Liver (tissue), 9 donors: Measurements from ENCODE around the gene R3HCC1L. TPM values are rescaled to one million over a fixed set of nuclear protein-coding genes. Genes with fewer than 3 reads are reported as not detected.

Experiments used
- DNase-seq: peaks from one replicate; pipeline ENCODE4 v3.0.0-alpha.2; 2017; ENCODE audit warnings: low spot score
- H3K27ac ChIP-seq, 2 donors: one replicate each; pipeline ENCODE4 v1.7.0; 2013; ENCODE audit warnings: inconsistent platforms in 2 of 2, low read length in 2 of 2, control low read depth in 1 of 2, low read depth in 1 of 2, mild to moderate bottlenecking in 1 of 2
- H3K27me3 ChIP-seq, 4 donors: one replicate each; pipeline versions ENCODE4 v1.6.1 to v1.7.0; 2013; ENCODE audit warnings: low read length in 3 of 4, inconsistent platforms in 1 of 4, mild to moderate bottlenecking in 1 of 4, moderate library complexity in 1 of 4; ENCODE audit not compliant: control insufficient read depth in 4 of 4, insufficient read depth in 4 of 4
- H3K36me3 ChIP-seq, 4 donors: one replicate each; pipeline versions ENCODE4 v1.6.1 to v1.7.0; 2013; ENCODE audit warnings: low read length in 3 of 4, mild to moderate bottlenecking in 3 of 4, low read depth in 1 of 4, moderate library complexity in 1 of 4; ENCODE audit not compliant: control insufficient read depth in 4 of 4, insufficient read depth in 3 of 4
- H3K4me1 ChIP-seq, 4 donors: one replicate each; pipeline versions ENCODE4 v1.6.1 to v1.7.0; 2013; ENCODE audit warnings: low read length in 3 of 4, mild to moderate bottlenecking in 3 of 4, moderate library complexity in 1 of 4; ENCODE audit not compliant: control insufficient read depth in 4 of 4, insufficient read depth in 4 of 4
- H3K4me3 ChIP-seq, 3 donors: one replicate each; pipeline versions ENCODE4 v1.6.1 to v1.7.0; 2013; ENCODE audit warnings: low read length in 3 of 3, control low read depth in 1 of 3, low read depth in 1 of 3, mild to moderate bottlenecking in 1 of 3
- H3K9ac ChIP-seq, 2 donors: one replicate each; pipeline ENCODE4 v1.7.0; 2013; ENCODE audit warnings: low read length in 2 of 2, mild to moderate bottlenecking in 2 of 2, moderate library complexity in 2 of 2, control low read depth in 1 of 2, low read depth in 1 of 2
- H3K9me3 ChIP-seq, 4 donors: one replicate each; pipeline versions ENCODE4 v1.6.1 to v1.7.0; 2013; ENCODE audit warnings: low read length in 3 of 4; ENCODE audit not compliant: control insufficient read depth in 4 of 4
- EGR1 ChIP-seq, 2 donors: IDR thresholded peaks; 2 replicates each; pipeline ENCODE4 v1.6.1; 2016 to 2018; ENCODE audit warnings: antibody characterized with exemption in 2 of 2, low read depth in 2 of 2
- FOXA1 ChIP-seq: IDR thresholded peaks from 2 replicates; pipeline ENCODE4 v1.6.1; 2016; ENCODE audit warnings: antibody characterized with exemption
- FOXA2 ChIP-seq: IDR thresholded peaks from 2 replicates; pipeline ENCODE4 v1.6.1; 2016; ENCODE audit warnings: antibody characterized with exemption
- GABPA ChIP-seq, 2 donors: IDR thresholded peaks in 1 of 2; conservative IDR thresholded peaks in 1 of 2; 2 replicates each; pipeline ENCODE4 v1.6.1; 2016; ENCODE audit warnings: antibody characterized with exemption in 2 of 2, mild to moderate bottlenecking in 1 of 2, moderate library complexity in 1 of 2
- HNF4A ChIP-seq, 2 donors: conservative IDR thresholded peaks; 2 replicates each; pipeline ENCODE4 v1.6.1; 2016; ENCODE audit warnings: antibody characterized with exemption in 2 of 2, mild to moderate bottlenecking in 2 of 2
- HNF4G ChIP-seq: IDR thresholded peaks from 2 replicates; pipeline ENCODE4 v1.6.1; 2016; ENCODE audit warnings: antibody characterized with exemption
- JUND ChIP-seq, 2 donors: IDR thresholded peaks; 2 replicates each; pipeline ENCODE4 v1.6.1; 2016; ENCODE audit warnings: antibody characterized with exemption in 2 of 2
- NR2F2 ChIP-seq: IDR thresholded peaks from 2 replicates; pipeline ENCODE4 v1.6.1; 2016; ENCODE audit warnings: antibody characterized with exemption
- RAD21 ChIP-seq, 2 donors: IDR thresholded peaks; 2 replicates each; pipeline ENCODE4 v1.6.1; 2016; ENCODE audit warnings: antibody characterized with exemption in 2 of 2, mild to moderate bottlenecking in 2 of 2
- RXRA ChIP-seq, 2 donors: IDR thresholded peaks; 2 replicates each; pipeline ENCODE4 v1.6.1; 2017 to 2018; ENCODE audit warnings: antibody characterized with exemption in 2 of 2, mild to moderate bottlenecking in 1 of 2
- SP1 ChIP-seq: IDR thresholded peaks from 2 replicates; pipeline ENCODE4 v1.6.1; 2018; ENCODE audit warnings: antibody characterized with exemption, mild to moderate bottlenecking
- TAF1 ChIP-seq: conservative IDR thresholded peaks from 2 replicates; pipeline ENCODE4 v1.6.1; 2016; ENCODE audit warnings: antibody characterized with exemption, mild to moderate bottlenecking
- YY1 ChIP-seq: IDR thresholded peaks from 2 replicates; pipeline ENCODE4 v1.6.1; 2016; ENCODE audit warnings: antibody characterized with exemption, mild to moderate bottlenecking
- WGBS: extraction: QIAGEN DNeasy Blood & Tissue Kit; methylation state at CpG from one replicate; pipeline ENCODE4 v1.1.7; 2013; 5-methylcytosine and 5-hydroxymethylcytosine counted together
- polyA plus RNA-seq, 2 donors: library from polyadenylated mRNA; stranded (reverse) in 1 of 2; unstranded in 1 of 2; fragments of 200-250 nt in 1 of 2; fragments of >200 nt in 1 of 2; fragmentation: Nextera tagmentation in 1 of 2; extraction: Ambion mirVana in 1 of 2; gene quantifications; one replicate each; pipeline versions ENCODE4 v1.2.1 to v1.2.3, GENCODE V29; 2013 to 2015
- total RNA-seq, 2 donors: library from RNA; depleted of rRNA; stranded (reverse); fragments of >200 nt; gene quantifications; one replicate each; pipeline ENCODE4 v1.2.3, GENCODE V29; 2014
- TF ChIP-seq, protein P1 (sequence below): IDR thresholded peaks from 2 replicates; pipeline ENCODE4 v1.6.1; 2016; ENCODE audit warnings: antibody characterized with exemption
- TF ChIP-seq, protein P2 (sequence below): IDR thresholded peaks from 2 replicates; pipeline ENCODE4 v1.6.1; 2016; ENCODE audit warnings: antibody characterized with exemption, mild to moderate bottlenecking
- TF ChIP-seq, protein P3 (sequence below): fragments of 150-350 bp; IDR thresholded peaks from 2 replicates; pipeline ENCODE4 v1.5.1; 2017; ENCODE audit warnings: improper control_type of control experiment, low read depth, low read length; ENCODE audit not compliant: missing input control
- TF ChIP-seq, protein P4 (sequence below): IDR thresholded peaks from 2 replicates; pipeline ENCODE4 v1.6.1; 2016; ENCODE audit warnings: antibody characterized with exemption
- TF ChIP-seq, protein P5 (sequence below): IDR thresholded peaks from 2 replicates; pipeline ENCODE4 v1.6.1; 2016; ENCODE audit warnings: antibody characterized with exemption
- donor health status: healthy.
- donor health status: healthy.
- donor health status: healthy.
- donor health status: healthy.
- donor health status: healthy.

R3HCC1L gene
- total and polyA plus RNA-seq, 4 donors = 3.2 to 11.2 (median 7.4) TPM

DNA sequence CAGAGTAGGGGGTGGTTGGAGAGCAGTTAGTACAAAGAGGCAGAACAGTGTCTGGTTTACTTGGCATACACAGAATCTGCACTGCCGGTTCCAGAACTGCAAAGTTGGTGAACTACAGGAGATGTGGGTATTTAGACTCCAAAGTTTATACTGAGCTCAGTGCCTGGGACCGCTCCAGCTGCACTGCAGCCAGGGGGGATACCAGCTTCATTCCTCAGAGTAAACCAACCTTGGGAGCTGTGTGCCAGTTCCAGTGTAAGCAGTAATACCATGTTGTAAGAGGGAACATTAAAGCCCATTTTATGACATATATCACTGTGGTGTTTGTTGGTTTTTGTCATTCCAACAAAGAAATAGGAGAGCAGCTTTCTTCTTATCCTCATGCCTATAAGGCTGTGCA, 110.1 kb downstream of the R3HCC1L start:
- Histone ChIP-seq H3K9ac (no peak overlapping the region), H3K27me3 (no peaks in the 10 kb centered on the region), H3K36me3 (peaks cover 3 to 30% (median 21%) of the 10 kb centered on the region in 4 donors), H3K27ac (no peak overlapping the region), H3K9me3 (no peaks in the 10 kb centered on the region), H3K4me3 (no peak overlapping the region), H3K4me1 (peaks cover 0 to 8% (median 2%) of the 10 kb centered on the region in 4 donors)
- no peak for DNase-seq
- TF ChIP-seq EGR1 (IDR thresholded peaks at IDR 0.05; ENCODE audit: low read depth in 2 of 2) (no peak), HNF4A (conservative IDR thresholded peaks at IDR 0.05) (no peak), RAD21 (IDR thresholded peaks at IDR 0.05) (no peak), FOXA1 (no peak), RXRA (IDR thresholded peaks at IDR 0.05) (no peak), NR2F2 (no peak), GABPA (IDR thresholded peaks at IDR 0.05 in 1 of 2, conservative IDR thresholded peaks at IDR 0.05 in 1 of 2) (no peak), FOXA2 (no peak), HNF4G (no peak), SP1 (no peak), YY1 (no peak), JUND (IDR thresholded peaks at IDR 0.05) (no peak), TAF1 (no peak)
- TF ChIP-seq, protein P1, sequence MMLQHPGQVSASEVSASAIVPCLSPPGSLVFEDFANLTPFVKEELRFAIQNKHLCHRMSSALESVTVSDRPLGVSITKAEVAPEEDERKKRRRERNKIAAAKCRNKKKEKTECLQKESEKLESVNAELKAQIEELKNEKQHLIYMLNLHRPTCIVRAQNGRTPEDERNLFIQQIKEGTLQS = no peak
- TF ChIP-seq, protein P2, sequence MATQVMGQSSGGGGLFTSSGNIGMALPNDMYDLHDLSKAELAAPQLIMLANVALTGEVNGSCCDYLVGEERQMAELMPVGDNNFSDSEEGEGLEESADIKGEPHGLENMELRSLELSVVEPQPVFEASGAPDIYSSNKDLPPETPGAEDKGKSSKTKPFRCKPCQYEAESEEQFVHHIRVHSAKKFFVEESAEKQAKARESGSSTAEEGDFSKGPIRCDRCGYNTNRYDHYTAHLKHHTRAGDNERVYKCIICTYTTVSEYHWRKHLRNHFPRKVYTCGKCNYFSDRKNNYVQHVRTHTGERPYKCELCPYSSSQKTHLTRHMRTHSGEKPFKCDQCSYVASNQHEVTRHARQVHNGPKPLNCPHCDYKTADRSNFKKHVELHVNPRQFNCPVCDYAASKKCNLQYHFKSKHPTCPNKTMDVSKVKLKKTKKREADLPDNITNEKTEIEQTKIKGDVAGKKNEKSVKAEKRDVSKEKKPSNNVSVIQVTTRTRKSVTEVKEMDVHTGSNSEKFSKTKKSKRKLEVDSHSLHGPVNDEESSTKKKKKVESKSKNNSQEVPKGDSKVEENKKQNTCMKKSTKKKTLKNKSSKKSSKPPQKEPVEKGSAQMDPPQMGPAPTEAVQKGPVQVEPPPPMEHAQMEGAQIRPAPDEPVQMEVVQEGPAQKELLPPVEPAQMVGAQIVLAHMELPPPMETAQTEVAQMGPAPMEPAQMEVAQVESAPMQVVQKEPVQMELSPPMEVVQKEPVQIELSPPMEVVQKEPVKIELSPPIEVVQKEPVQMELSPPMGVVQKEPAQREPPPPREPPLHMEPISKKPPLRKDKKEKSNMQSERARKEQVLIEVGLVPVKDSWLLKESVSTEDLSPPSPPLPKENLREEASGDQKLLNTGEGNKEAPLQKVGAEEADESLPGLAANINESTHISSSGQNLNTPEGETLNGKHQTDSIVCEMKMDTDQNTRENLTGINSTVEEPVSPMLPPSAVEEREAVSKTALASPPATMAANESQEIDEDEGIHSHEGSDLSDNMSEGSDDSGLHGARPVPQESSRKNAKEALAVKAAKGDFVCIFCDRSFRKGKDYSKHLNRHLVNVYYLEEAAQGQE = no peak
- TF ChIP-seq, protein P3, sequence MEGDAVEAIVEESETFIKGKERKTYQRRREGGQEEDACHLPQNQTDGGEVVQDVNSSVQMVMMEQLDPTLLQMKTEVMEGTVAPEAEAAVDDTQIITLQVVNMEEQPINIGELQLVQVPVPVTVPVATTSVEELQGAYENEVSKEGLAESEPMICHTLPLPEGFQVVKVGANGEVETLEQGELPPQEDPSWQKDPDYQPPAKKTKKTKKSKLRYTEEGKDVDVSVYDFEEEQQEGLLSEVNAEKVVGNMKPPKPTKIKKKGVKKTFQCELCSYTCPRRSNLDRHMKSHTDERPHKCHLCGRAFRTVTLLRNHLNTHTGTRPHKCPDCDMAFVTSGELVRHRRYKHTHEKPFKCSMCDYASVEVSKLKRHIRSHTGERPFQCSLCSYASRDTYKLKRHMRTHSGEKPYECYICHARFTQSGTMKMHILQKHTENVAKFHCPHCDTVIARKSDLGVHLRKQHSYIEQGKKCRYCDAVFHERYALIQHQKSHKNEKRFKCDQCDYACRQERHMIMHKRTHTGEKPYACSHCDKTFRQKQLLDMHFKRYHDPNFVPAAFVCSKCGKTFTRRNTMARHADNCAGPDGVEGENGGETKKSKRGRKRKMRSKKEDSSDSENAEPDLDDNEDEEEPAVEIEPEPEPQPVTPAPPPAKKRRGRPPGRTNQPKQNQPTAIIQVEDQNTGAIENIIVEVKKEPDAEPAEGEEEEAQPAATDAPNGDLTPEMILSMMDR = no peak
- TF ChIP-seq, protein P4, sequence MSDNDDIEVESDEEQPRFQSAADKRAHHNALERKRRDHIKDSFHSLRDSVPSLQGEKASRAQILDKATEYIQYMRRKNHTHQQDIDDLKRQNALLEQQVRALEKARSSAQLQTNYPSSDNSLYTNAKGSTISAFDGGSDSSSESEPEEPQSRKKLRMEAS = no peak
- TF ChIP-seq, protein P5, sequence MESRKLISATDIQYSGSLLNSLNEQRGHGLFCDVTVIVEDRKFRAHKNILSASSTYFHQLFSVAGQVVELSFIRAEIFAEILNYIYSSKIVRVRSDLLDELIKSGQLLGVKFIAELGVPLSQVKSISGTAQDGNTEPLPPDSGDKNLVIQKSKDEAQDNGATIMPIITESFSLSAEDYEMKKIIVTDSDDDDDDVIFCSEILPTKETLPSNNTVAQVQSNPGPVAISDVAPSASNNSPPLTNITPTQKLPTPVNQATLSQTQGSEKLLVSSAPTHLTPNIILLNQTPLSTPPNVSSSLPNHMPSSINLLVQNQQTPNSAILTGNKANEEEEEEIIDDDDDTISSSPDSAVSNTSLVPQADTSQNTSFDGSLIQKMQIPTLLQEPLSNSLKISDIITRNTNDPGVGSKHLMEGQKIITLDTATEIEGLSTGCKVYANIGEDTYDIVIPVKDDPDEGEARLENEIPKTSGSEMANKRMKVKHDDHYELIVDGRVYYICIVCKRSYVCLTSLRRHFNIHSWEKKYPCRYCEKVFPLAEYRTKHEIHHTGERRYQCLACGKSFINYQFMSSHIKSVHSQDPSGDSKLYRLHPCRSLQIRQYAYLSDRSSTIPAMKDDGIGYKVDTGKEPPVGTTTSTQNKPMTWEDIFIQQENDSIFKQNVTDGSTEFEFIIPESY = no peak
- 94% methylated on average over 2 of the region's 2 CpGs for WGBS
